Stimulated activated CD8-positive, alpha-beta memory T cell treated with anti-CD3 and anti-CD28 coated beads, Interleukin-2, amount 100 ng/mL, for 1 hour (primary cell): ENCODE data around the gene HVCN1.
"Not testable (repeated sequence)": the region's sequence is repeated elsewhere in the genome, so short reads cannot be mapped to it uniquely, and the experiment has no call there.

Experiments used
- DNase-seq, 2 donors: peaks; one replicate each; pipeline ENCODE4 v3.0.0-alpha.2; 2020; ENCODE audit warnings: low read depth in 2 of 2

Gene HVCN1

GRCh38 chr12:110688446-110689280, at the start of gene HVCN1:
TSS of gene HVCN1 (minus strand) at chr12:110689115. CDS start at chr12:110683245, 5,870 bp downstream.
- peak in 1 of 2 donors; percentile 20 for DNase-seq

- DNase-seq, result no peak
Observed at GRCh38 chr12:110737532-110737931, 48.6 kb upstream of the HVCN1 start.

GRCh38 chr12:110737016-110737415, 48.1 kb upstream of the HVCN1 start:
- not testable (repeated sequence) for DNase-seq

GRCh38 chr12:110733900-110734299, 45.0 kb upstream of the HVCN1 start:
- no peak for DNase-seq

- no peak for DNase-seq
Observed at GRCh38 chr12:110733089-110733715, 44.3 kb upstream of the HVCN1 start.

GRCh38 chr12:110732572-110732971, 43.7 kb upstream of the HVCN1 start:
- DNase-seq, result no peak

GRCh38 chr12:110731479-110731878, 42.6 kb upstream of the HVCN1 start:
- DNase-seq, result no peak

GRCh38 chr12:110728628-110729027, 39.7 kb upstream of the HVCN1 start:
- no peak for DNase-seq

- no peak for DNase-seq
Observed at GRCh38 chr12:110726708-110727369, 37.9 kb upstream of the HVCN1 start.

- no peak for DNase-seq
Observed at GRCh38 chr12:110726028-110726427, 37.1 kb upstream of the HVCN1 start.

GRCh38 chr12:110725267-110725666, 36.4 kb upstream of the HVCN1 start:
- DNase-seq, result no peak

GRCh38 chr12:110722892-110723291, 34.0 kb upstream of the HVCN1 start:
- not testable (repeated sequence) for DNase-seq

GRCh38 chr12:110721570-110721969, 32.7 kb upstream of the HVCN1 start:
- no peak for DNase-seq

GRCh38 chr12:110720516-110720915, 31.6 kb upstream of the HVCN1 start:
- DNase-seq, result no peak

GRCh38 chr12:110718222-110718908, 29.4 kb upstream of the HVCN1 start:
- DNase-seq, result no peak

- no peak for DNase-seq
Observed at GRCh38 chr12:110717037-110717436, 28.1 kb upstream of the HVCN1 start.

- no peak for DNase-seq
Observed at GRCh38 chr12:110708917-110709316, 20.0 kb upstream of the HVCN1 start.

- DNase-seq, result no peak
Observed at GRCh38 chr12:110705309-110705708, 16.4 kb upstream of the HVCN1 start.

GRCh38 chr12:110704750-110705149, 15.8 kb upstream of the HVCN1 start:
- DNase-seq, result no peak

GRCh38 chr12:110704231-110704630, 15.3 kb upstream of the HVCN1 start:
- no peak for DNase-seq

GRCh38 chr12:110702081-110702480, 13.2 kb upstream of the HVCN1 start:
- DNase-seq, result no peak
